Ureter (tissue), 1 donor: Measurements from ENCODE around the gene DAPK1. TPM values are rescaled to one million over a fixed set of nuclear protein-coding genes. Genes with fewer than 3 reads are reported as not detected.
"Not testable (repeated sequence)": the region's sequence is repeated elsewhere in the genome, so short reads cannot be mapped to it uniquely, and the experiment has no call there.

ENCODE experiments used
- DNase-seq: peaks from one replicate; pipeline ENCODE4 v3.0.0-alpha.2; 2020; ENCODE audit warnings: low spot score
- total RNA-seq: library from RNA; stranded (reverse); gene quantifications from one replicate; pipeline ENCODE4 v1.2.4, GENCODE V29; 2023
- donor health status: DM: yes; HTN: yes; CAD: no.

Gene DAPK1
- total RNA-seq, 1 donor from 2014 or later: 100 TPM

- DNase-seq: no peak
Measured at GRCh38 chr9:87740209-87740608, 242.5 kb downstream of the DAPK1 start.

- no peak for DNase-seq
Measured at GRCh38 chr9:87741326-87741725, 243.7 kb downstream of the DAPK1 start.

GRCh38 chr9:87741891-87742290 lies 244.2 kb downstream of the DAPK1 start:
- no peak for DNase-seq

GRCh38 chr9:87742813-87743428 lies 245.3 kb downstream of the DAPK1 start:
- DNase-seq: no peak

- DNase-seq: not testable (repeated sequence)
Measured at GRCh38 chr9:87744247-87744646, 246.6 kb downstream of the DAPK1 start.

GRCh38 chr9:87746186-87746585 lies 248.5 kb downstream of the DAPK1 start:
- DNase-seq: no peak

GRCh38 chr9:87748881-87749280 lies 251.2 kb downstream of the DAPK1 start:
- no peak for DNase-seq

- DNase-seq: no peak
Measured at GRCh38 chr9:87749335-87750035, 251.8 kb downstream of the DAPK1 start.

- no peak for DNase-seq
Measured at GRCh38 chr9:87750726-87751125, 253.1 kb downstream of the DAPK1 start.

GRCh38 chr9:87751423-87751822 lies 253.8 kb downstream of the DAPK1 start:
- no peak for DNase-seq

GRCh38 chr9:87751868-87752267 lies 254.2 kb downstream of the DAPK1 start:
- DNase-seq: no peak

GRCh38 chr9:87753313-87753712 lies 255.6 kb downstream of the DAPK1 start:
- DNase-seq: no peak

Other genes starting within 250 kb of the DAPK1 start
- 119 TPM for gene CTSL, start 228.3 kb downstream of the DAPK1 start, total RNA-seq